Naive thymus-derived CD8-positive, alpha-beta T cell (primary cell): ENCODE data around the gene PDE9A. TPM values are rescaled to one million over a fixed set of nuclear protein-coding genes. Genes with fewer than 3 reads are reported as not detected.
"Not testable (repeated sequence)": the region's sequence is repeated elsewhere in the genome, so short reads cannot be mapped to it uniquely, and the experiment has no call there.

Experiments used
- ATAC-seq, 2 donors: fragments of 150-1000 bp; cut with Tn5 transposase in 1 of 2; sonication (Bioruptor Pico), chemical (Tn5 transposase) in 1 of 2; 1 replicate in 1 of 2; 2 replicates in 1 of 2; pipeline ENCODE4 v1.10.0; 2021; ENCODE audit warnings: mild to moderate bottlenecking in 2 of 2, moderate library complexity in 2 of 2
- POLR2A ChIA-PET: fragments of 350-600 bp; sonication (Branson Sonifier 250); formaldehyde crosslinking; loops from one replicate; lab custom pipeline; 2021; ENCODE audit warnings: antibody characterized with exemption; lab: Charles Lee
- DNase-seq, 10 donors: peaks; one replicate each; pipeline versions ENCODE4 v3.0.0 to v3.0.0-alpha.2; 2020 to 2022
- H3K27ac Mint-ChIP-seq, 10 donors: one replicate each; pipeline ENCODE4 v1.8.0; 2020 to 2022; ENCODE audit warnings: mild to moderate bottlenecking in 10 of 10, mixed read lengths in 10 of 10, moderate library complexity in 4 of 10, inconsistent platforms in 1 of 10
- H3K27me3 Mint-ChIP-seq, 5 donors: one replicate each; pipeline ENCODE4 v1.8.0; 2021 to 2022; ENCODE audit warnings: mixed read lengths in 5 of 5
- H3K36me3 Mint-ChIP-seq, 3 donors: one replicate each; pipeline ENCODE4 v1.8.0; 2020 to 2022; ENCODE audit warnings: mixed read lengths in 3 of 3, mild to moderate bottlenecking in 2 of 3, inconsistent platforms in 1 of 3
- H3K4me1 Mint-ChIP-seq, 4 donors: one replicate each; pipeline ENCODE4 v1.8.0; 2021 to 2022; ENCODE audit warnings: mixed read lengths in 4 of 4
- H3K4me3 Mint-ChIP-seq, 10 donors: one replicate each; pipeline ENCODE4 v1.8.0; 2020 to 2022; ENCODE audit warnings: mild to moderate bottlenecking in 10 of 10, mixed read lengths in 10 of 10, moderate library complexity in 6 of 10, inconsistent platforms in 1 of 10
- H3K9me3 Mint-ChIP-seq, 9 donors: one replicate each; pipeline ENCODE4 v1.8.0; 2020 to 2022; ENCODE audit warnings: mixed read lengths in 9 of 9, mild to moderate bottlenecking in 3 of 9, inconsistent platforms in 1 of 9, moderate library complexity in 1 of 9
- polyA plus RNA-seq, 3 donors: library from polyadenylated mRNA; unstranded; fragments of 300-500 nt; fragmentation: Illumina TruSeq; gene quantifications; one replicate each; pipeline ENCODE4 v1.2.3, GENCODE V29; 2021
- total RNA-seq, 8 experiments: library from RNA in 2 of 8; stranded (reverse) in 2 of 8; gene quantifications; one replicate each; pipeline ENCODE4 v1.2.3 and lab custom pipeline; 2021 to 2026

Gene PDE9A
- total and polyA plus RNA-seq, 5 experiments from 2014 or later = 3.6 to 17.1 (median 5.1) TPM

DNA sequence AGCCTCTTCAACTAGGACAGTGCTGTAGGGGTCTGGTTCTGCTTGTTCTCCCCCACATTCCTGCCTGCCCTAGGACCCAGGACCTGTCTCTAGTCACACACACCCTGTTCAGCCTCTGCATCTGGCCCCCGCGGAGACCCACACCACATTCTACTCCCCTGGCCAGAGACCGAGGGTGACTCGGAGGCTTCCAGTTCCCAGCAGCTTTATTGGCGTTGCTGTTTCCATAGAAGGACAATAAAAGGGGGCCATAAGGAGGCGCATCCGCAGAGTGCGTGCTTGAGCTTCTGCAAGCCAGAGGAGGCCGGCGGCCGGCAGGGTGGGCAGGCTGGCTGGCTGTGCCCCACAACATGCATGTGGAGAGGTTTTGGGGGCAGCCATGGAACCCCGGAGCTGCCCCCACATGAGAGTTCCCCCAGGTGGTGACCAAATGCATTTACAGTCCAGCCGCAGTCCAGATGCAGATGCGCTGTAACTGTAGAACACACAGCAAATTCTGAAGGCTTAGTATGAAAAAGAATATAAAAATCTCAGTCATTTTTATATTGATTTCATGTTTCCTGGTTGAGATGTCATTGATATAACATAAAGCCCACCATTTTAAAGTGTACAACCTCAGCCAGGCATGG lies 52.4 kb downstream of the PDE9A start:
- DNase-seq (no peak), ATAC-seq (no peak)
- no peaks in the 10 kb centered on the region for H3K27me3 Mint-ChIP-seq
- POLR2A ChIA-PET = no interaction called here
- H3K36me3 Mint-ChIP-seq = peaks cover 5 to 17% (median 12%) of the 10 kb centered on the region in 3 donors
- H3K27ac Mint-ChIP-seq = peak overlapping the region in 1 of 10 donors; percentile 33
- no peaks in the 10 kb centered on the region for H3K9me3 Mint-ChIP-seq
- no peak overlapping the region for H3K4me3 Mint-ChIP-seq
- peaks cover 0 to 3% (median 0%) of the 10 kb centered on the region in 4 donors for H3K4me1 Mint-ChIP-seq

DNA sequence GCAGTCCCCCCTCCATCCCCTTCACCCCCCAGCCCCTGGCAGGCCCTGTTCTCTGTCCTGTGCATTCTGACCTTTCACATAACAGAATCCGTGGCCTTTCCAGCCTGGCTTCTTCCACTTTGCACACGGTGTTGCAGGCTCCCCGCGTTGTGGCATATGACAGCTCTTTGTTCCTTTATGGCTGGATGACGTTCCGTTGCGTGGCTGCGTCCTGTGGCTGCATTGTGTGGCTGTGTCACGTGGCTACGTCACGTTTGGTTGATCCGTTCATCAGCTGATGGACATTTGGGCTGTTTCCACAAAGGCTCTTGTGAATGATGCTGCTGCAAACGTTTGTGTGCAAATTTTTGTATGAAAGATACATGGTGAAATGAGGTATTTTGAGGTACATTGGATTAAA lies 53.3 kb downstream of the PDE9A start:
- POLR2A ChIA-PET = no interaction called here
- DNase-seq (no peak), ATAC-seq (no peak)
- no peaks in the 10 kb centered on the region for H3K27me3 Mint-ChIP-seq
- no peaks in the 10 kb centered on the region for H3K9me3 Mint-ChIP-seq
- H3K4me3 Mint-ChIP-seq = peak overlapping the region in 1 of 10 donors; percentile 45
- H3K4me1 Mint-ChIP-seq = peaks cover 0 to 3% (median 0%) of the 10 kb centered on the region in 4 donors
- H3K36me3 Mint-ChIP-seq = peaks cover 5 to 13% (median 7%) of the 10 kb centered on the region in 3 donors
- H3K27ac Mint-ChIP-seq = no peak overlapping the region

DNA sequence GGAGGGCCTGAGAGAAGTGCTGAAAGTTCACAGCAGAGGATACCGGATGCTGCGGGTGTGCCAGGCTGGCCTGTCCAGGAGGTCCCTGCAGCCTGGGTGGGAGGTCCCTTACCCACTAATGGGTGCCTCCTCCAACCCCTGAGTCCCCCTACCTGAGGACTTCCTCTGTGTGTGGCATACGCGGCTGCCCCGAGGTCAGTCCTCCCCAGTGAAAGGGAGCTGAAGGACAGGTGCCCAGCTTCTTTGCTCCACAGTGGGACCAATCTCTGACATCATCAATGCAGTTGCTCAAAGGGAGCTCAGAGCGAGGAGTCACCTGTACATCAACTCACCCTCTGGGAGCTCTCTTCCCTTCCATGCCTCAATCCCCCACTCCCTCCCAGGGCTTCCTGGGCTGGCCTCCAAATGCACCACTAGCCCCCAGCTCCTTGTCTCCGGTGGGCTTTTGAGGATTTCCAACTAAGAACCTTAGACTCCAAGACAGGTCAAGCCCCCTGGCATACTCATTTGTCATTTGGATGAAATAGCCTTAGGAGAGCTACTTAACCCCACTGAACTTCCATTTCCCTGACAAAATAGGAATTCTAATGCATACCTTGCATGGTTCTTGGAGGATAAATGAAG lies 53.9 kb downstream of the PDE9A start:
- ATAC-seq (no peak), DNase-seq (no peak)
- H3K36me3 Mint-ChIP-seq = peaks cover 1 to 7% (median 4%) of the 10 kb centered on the region in 3 donors
- POLR2A ChIA-PET = interaction anchor here (0.7 kb wide), 1 partner anchor 39 kb away, joined by 3 read pairs; no protein-coding TSS in a partner anchor
- peaks cover 0 to 3% (median 0%) of the 10 kb centered on the region in 4 donors for H3K4me1 Mint-ChIP-seq
- H3K27me3 Mint-ChIP-seq = no peaks in the 10 kb centered on the region
- peak overlapping the region in 1 of 10 donors; percentile 15 for H3K27ac Mint-ChIP-seq
- no peaks in the 10 kb centered on the region for H3K9me3 Mint-ChIP-seq
- no peak overlapping the region for H3K4me3 Mint-ChIP-seq

DNA sequence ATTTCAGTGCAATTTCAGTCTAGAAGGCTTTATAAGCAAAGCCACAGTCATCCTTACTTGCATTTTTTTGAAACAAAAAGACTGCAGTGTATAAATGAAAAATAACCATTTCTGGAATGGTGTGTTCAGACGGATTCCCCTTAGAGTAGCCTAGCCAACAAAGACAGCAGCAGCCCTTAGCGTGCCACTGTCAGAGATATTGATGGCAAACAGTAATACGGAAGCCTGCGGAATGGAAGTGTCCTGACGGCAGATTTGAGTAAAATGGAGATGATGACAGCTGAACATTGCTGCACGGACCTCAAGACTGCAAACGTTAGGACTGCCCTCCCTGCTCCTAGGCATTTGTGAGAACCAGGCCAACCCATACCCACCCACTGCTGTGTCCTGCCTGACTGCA lies 54.7 kb downstream of the PDE9A start:
- Mint-ChIP-seq H3K27ac (no peak overlapping the region), H3K9me3 (no peaks in the 10 kb centered on the region), H3K4me1 (peaks cover 0 to 2% (median 0%) of the 10 kb centered on the region in 4 donors), H3K36me3 (peaks cover 0 to 4% (median 3%) of the 10 kb centered on the region in 3 donors), H3K27me3 (no peaks in the 10 kb centered on the region), H3K4me3 (no peak overlapping the region)
- POLR2A ChIA-PET = no interaction called here
- DNase-seq = no peak
- ATAC-seq = no peak

DNA sequence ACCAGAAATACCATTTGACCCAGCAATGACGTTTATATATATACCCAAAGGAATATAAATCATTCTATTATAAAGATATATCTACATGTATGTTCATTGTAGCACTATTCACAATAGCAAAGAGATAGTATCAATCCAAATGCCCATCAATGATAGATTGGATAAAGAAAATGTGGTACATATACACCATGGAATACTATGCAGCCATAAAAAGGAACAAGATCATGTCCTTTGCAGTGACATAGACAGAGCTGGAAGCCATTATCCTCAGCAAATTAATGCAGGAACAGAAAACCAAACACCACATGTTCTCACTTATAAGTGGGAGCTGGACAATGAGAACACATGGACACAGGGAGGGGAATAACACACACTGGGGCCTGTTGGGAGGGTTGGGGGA lies 55.5 kb downstream of the PDE9A start:
- H3K27me3 Mint-ChIP-seq, H3K4me3 Mint-ChIP-seq, DNase-seq, H3K9me3 Mint-ChIP-seq, H3K4me1 Mint-ChIP-seq, H3K36me3 Mint-ChIP-seq, POLR2A ChIA-PET, ATAC-seq: not testable (repeated sequence)
- H3K27ac Mint-ChIP-seq = peak overlapping the region in 1 of 10 donors; percentile 46

DNA sequence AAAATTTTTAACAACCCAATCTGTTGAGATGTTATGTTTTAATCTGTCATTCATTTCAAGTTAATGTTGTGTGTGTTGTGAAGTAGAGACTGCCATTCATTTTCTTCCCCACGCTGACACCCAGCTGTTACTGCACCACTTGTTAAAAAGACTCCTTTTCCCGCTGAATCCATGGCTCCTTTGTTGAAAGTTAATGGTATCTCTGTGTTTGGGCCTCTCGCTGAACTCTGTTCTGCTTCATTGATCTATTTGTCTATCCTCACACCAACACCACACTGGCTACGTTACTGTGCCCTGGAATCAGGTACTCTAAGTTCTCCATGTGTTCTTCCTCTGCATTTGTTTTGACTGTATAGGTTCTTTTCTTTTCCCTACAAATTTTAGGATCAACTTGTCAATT lies 58.2 kb downstream of the PDE9A start:
- H3K4me1 Mint-ChIP-seq = peaks cover 0 to 6% (median 0%) of the 10 kb centered on the region in 4 donors
- POLR2A ChIA-PET = no interaction called here
- no peaks in the 10 kb centered on the region for H3K9me3 Mint-ChIP-seq
- no peak overlapping the region for H3K4me3 Mint-ChIP-seq
- no peak for DNase-seq
- H3K36me3 Mint-ChIP-seq = peaks cover 0 to 6% (median 0%) of the 10 kb centered on the region in 3 donors
- H3K27ac Mint-ChIP-seq = peak overlapping the region in 4 of 10 donors; percentile 3 to 76 (median 44)
- H3K27me3 Mint-ChIP-seq = no peaks in the 10 kb centered on the region
- no peak for ATAC-seq

DNA sequence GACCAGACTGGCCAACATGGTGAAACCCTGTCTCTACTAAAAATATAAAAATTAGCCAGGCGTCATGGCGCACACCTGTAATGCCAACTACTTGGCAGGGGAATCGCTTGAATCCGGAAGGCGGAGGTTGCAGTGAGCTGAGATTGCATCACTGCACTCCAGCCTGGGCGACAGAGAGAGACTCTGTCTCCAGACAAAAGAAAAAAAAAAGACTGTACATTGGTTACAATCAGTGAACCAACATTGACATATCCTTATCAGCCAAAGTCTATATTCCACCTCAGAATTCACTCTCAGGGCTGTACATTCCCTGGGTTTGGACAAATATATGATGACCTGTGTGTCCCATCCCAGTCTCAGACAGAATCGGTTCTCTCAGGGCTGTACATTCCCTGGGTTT lies 62.0 kb downstream of the PDE9A start:
- not testable (repeated sequence) for H3K36me3 Mint-ChIP-seq, ATAC-seq, H3K4me3 Mint-ChIP-seq, H3K4me1 Mint-ChIP-seq, H3K9me3 Mint-ChIP-seq, DNase-seq, H3K27me3 Mint-ChIP-seq
- peak overlapping the region in 1 of 10 donors; percentile 7 for H3K27ac Mint-ChIP-seq
- POLR2A ChIA-PET = interaction anchor here (1.1 kb wide), 1 partner anchor 67 kb away, joined by 4 read pairs; no protein-coding TSS in a partner anchor

DNA sequence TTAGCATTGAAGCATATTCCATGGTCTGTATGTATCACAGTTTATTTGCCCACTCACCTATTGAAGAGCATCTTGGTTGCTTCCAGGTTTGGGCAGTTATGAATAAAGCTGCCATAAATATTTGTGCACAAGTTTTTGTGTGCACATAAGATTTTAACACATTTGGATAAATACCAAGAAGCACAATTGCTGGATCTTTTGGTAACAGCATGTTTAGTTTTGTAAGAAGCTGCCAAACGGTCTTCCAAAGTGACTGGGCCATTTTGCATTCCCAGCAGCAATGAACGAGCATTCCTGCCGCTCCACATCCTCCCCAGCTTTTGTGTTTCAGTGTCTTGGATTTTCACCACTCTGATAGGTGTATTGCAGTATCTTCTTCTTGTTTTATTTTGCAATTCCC lies 62.7 kb downstream of the PDE9A start:
- no peak for ATAC-seq
- POLR2A ChIA-PET = no interaction called here

DNA sequence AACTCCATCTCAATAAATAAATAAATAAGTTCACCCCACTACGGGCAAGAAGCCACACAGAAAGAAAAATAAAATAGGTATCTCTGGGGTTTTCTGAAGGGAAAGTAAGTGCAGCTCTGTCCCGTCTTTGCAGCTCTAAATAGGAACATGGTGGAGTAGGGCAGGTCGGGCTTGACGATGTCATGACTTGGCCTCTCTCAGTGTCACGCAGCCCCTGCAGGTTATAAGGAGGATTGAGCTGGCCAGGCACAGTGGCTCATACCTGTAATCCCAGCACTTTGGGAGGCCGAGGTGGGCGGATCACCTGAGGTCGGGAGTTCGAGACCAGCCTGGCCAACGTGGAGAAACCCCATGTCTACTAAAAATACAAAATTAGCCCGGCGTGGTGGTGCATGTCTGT lies 67.1 kb downstream of the PDE9A start:
- not testable (repeated sequence) for H3K4me3 Mint-ChIP-seq

More for the DNA sequence above, 62.7 kb downstream of the PDE9A start:
- H3K36me3 Mint-ChIP-seq = peaks cover 0 to 6% (median 0%) of the 10 kb centered on the region in 3 donors
- H3K27me3 Mint-ChIP-seq = no peaks in the 10 kb centered on the region
- peaks cover 0 to 6% (median 0%) of the 10 kb centered on the region in 4 donors for H3K4me1 Mint-ChIP-seq
- no peak for DNase-seq
- H3K4me3 Mint-ChIP-seq = no peak overlapping the region
- peak overlapping the region in 2 of 10 donors; percentile 24 to 47 for H3K27ac Mint-ChIP-seq
- H3K9me3 Mint-ChIP-seq = no peaks in the 10 kb centered on the region

DNA sequence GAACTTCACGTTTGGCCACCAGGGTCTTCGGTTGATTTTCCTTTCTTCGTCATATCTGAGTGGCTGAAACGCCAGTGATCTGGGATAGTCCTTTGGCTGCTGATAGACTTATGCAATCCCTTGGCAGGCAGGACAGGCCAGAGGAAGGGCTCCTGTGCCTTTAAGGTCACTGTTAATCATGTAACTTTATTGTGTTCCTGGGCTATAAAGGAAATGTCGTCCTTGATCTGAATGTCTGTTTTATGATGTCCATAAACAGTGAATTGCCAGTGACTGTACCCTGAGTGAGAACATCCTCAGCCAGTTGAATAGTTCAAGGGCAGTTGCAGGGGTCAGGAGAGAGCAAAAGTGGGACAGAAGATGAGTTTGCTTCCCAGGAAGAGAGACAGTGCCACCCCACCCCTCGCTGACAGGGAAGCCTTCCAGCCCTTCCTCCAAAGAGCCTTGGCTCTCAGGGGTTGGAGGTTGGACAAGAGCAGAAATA lies 68.0 kb downstream of the PDE9A start:
- no peak for DNase-seq
- peak overlapping the region in 2 of 10 donors; percentile 0 to 11 for H3K27ac Mint-ChIP-seq
- no peak overlapping the region for H3K4me3 Mint-ChIP-seq
- peaks cover 0 to 8% (median 0%) of the 10 kb centered on the region in 3 donors for H3K36me3 Mint-ChIP-seq
- POLR2A ChIA-PET = no interaction called here
- H3K27me3 Mint-ChIP-seq = no peaks in the 10 kb centered on the region
- ATAC-seq = no peak
- no peaks in the 10 kb centered on the region for H3K9me3 Mint-ChIP-seq
- H3K4me1 Mint-ChIP-seq = peaks cover 4 to 20% (median 13%) of the 10 kb centered on the region in 4 donors

More for the DNA sequence above, 67.1 kb downstream of the PDE9A start:
- H3K9me3 Mint-ChIP-seq, ATAC-seq, H3K36me3 Mint-ChIP-seq, H3K27me3 Mint-ChIP-seq, POLR2A ChIA-PET, DNase-seq: not testable (repeated sequence)
- peaks cover 4 to 19% (median 11%) of the 10 kb centered on the region in 4 donors for H3K4me1 Mint-ChIP-seq
- H3K27ac Mint-ChIP-seq = peak overlapping the region in 1 of 10 donors; percentile 52

DNA sequence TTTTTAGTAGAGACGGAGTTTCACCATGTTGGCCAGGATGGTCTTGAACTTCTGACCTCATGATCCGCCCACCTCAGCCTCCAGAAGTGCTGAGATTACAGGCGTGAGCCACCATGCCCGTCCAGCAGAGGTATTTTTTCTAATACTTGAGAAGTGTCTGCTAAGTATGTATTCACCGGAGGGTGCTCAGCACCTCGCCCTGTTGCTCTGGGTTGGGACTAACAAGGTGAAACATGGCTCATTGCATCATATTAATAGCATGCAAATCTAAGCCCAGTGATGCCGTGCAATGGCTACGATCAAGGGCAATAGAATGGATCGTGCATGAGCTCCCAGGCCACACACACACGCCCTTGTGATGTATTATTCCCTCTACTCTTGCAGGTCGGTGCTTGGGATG lies 68.7 kb downstream of the PDE9A start:
- POLR2A ChIA-PET = interaction anchor here (0.7 kb wide), 1 partner anchor 175 kb away, joined by 3 read pairs; no protein-coding TSS in a partner anchor
- Mint-ChIP-seq H3K9me3 (no peaks in the 10 kb centered on the region), H3K4me3 (no peak overlapping the region), H3K27ac (peak overlapping the region in 3 of 10 donors; percentile 1 to 69 (median 13)), H3K4me1 (peaks cover 4 to 20% (median 13%) of the 10 kb centered on the region in 4 donors), H3K27me3 (no peaks in the 10 kb centered on the region), H3K36me3 (peaks cover 0 to 8% (median 0%) of the 10 kb centered on the region in 3 donors)
- no peak for DNase-seq
- ATAC-seq = no peak

DNA sequence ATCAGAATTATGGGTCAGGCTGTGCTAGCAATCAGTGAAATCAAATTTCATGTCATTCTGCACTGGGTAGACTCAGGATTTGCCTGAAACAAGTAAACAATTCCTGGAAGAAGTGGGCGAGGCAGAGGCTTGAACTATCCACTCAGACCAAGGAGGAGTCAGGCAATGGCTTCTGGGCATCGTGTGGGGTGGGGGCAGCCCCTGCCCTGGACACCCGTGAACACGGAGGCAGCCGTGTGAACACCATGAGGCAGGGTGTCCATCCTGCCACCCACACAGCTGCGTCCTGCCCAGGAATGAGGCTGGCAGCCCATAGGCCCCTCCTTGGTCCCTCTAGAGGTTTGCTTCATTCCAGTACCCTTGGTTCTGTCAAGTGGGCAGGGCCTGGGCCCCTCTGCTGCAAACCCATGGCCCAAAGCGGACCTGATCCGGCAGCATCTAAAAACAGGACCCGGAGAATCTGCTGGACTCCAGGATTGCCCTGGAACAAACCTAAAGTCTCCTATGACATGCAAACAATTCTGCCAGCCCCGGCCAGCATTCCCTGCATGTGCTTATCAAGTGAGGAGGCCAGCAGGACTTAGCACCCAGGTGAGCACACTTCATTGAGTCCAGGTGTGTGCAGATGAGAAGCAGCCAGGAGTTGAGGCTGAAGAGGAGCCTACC lies 69.5 kb downstream of the PDE9A start:
- Mint-ChIP-seq H3K4me1 (peaks cover 4 to 20% (median 13%) of the 10 kb centered on the region in 4 donors), H3K4me3 (no peak overlapping the region), H3K27me3 (no peaks in the 10 kb centered on the region), H3K36me3 (peaks cover 0 to 8% (median 0%) of the 10 kb centered on the region in 3 donors), H3K9me3 (no peaks in the 10 kb centered on the region), H3K27ac (peak overlapping the region in 2 of 10 donors; percentile 17 to 60)
- DNase-seq (no peak), ATAC-seq (no peak)
- POLR2A ChIA-PET = no interaction called here
